Spleen (tissue), 11 donors: Measurements from ENCODE around the gene HSPA1B. TPM values are rescaled to one million over a fixed set of nuclear protein-coding genes. Genes with fewer than 3 reads are reported as not detected.
A peak's percentile ranks its signal among the peaks of the same experiment; 100 is the strongest.
"Not testable (repeated sequence)": the region's sequence is repeated elsewhere in the genome, so short reads cannot be mapped to it uniquely, and the experiment has no call there.

Source experiments
- DNase-seq: peaks from one replicate; pipeline ENCODE4 v3.0.0-alpha.2; 2020
- H3K27ac ChIP-seq, 8 donors: fragments of 200-600 bp; sonication (generic) in 7 of 8; 1 replicate in 4 of 8; 2 replicates in 4 of 8; pipeline versions ENCODE4 v1.5.0 to v1.8.0; 2016 to 2021; ENCODE audit warnings: inconsistent platforms in 4 of 8, mild to moderate bottlenecking in 4 of 8, moderate library complexity in 1 of 8
- H3K27me3 ChIP-seq, 7 donors: fragments of 200-600 bp; sonication (generic) in 6 of 7; replicated peaks in 1 of 7; 1 replicate in 4 of 7; 2 replicates in 3 of 7; pipeline versions ENCODE4 v1.5.0 to v1.8.0; 2016 to 2021; ENCODE audit warnings: inconsistent platforms in 3 of 7, mild to moderate bottlenecking in 1 of 7
- H3K36me3 ChIP-seq, 6 donors: fragments of 200-600 bp; sonication (generic) in 5 of 6; 1 replicate in 4 of 6; 2 replicates in 2 of 6; pipeline versions ENCODE4 v1.5.0 to v1.8.0; 2016 to 2021; ENCODE audit warnings: inconsistent platforms in 2 of 6
- H3K4me1 ChIP-seq, 6 donors: fragments of 200-600 bp; sonication (generic) in 5 of 6; 1 replicate in 3 of 6; 2 replicates in 3 of 6; pipeline versions ENCODE4 v1.5.0 to v1.8.0; 2016 to 2021; ENCODE audit warnings: inconsistent platforms in 3 of 6
- H3K4me3 ChIP-seq, 8 donors: fragments of 200-600 bp; sonication (generic) in 7 of 8; 1 replicate in 4 of 8; 2 replicates in 4 of 8; pipeline versions ENCODE4 v1.5.0 to v1.8.0; 2016 to 2021; ENCODE audit warnings: inconsistent platforms in 4 of 8, mild to moderate bottlenecking in 4 of 8, moderate library complexity in 2 of 8
- H3K9me3 ChIP-seq, 8 donors: fragments of 200-600 bp; sonication (generic) in 7 of 8; 1 replicate in 4 of 8; 2 replicates in 4 of 8; pipeline versions ENCODE4 v1.5.0 to v1.8.0; 2016 to 2021; ENCODE audit warnings: inconsistent platforms in 4 of 8
- POLR2A ChIP-seq, 3 donors: fragments of 450-650 bp; IDR thresholded peaks; one replicate each; pipeline ENCODE4 v1.5.1; 2017; ENCODE audit warnings: antibody characterized with exemption in 3 of 3, mild to moderate bottlenecking in 1 of 3
- POLR2AphosphoS5 ChIP-seq, 3 donors: sonication (generic); formaldehyde crosslinking; IDR thresholded peaks; one replicate each; pipeline ENCODE4 v1.5.1; 2017; ENCODE audit warnings: antibody characterized with exemption in 3 of 3
- WGBS, 5 donors: extraction: QIAGEN DNeasy Blood & Tissue Kit in 3 of 5; methylation state at CpG; one replicate each; pipeline versions ENCODE4 v1.1.5 to v1.1.7; 2013 to 2018; 5-methylcytosine and 5-hydroxymethylcytosine counted together
- intact Hi-C: fragments of 100-400 bp; cut with DNase I; formaldehyde crosslinking; loops from one replicate; pipeline ENCODE4 v1.15.0; 2023; ENCODE audit warnings: low total_unique reads
- polyA plus RNA-seq, 3 donors: library from polyadenylated mRNA; stranded (reverse); fragments of 200-250 nt; gene quantifications; one replicate each; pipeline ENCODE4 v1.2.1, GENCODE V29; 2013
- total RNA-seq, 7 donors: library from RNA; depleted of rRNA in 3 of 7; stranded (reverse); fragments of >200 nt in 3 of 7; fragmentation: NEBNext Ultra II Directional in 4 of 7; extraction: Animal tissue kit (Norgen Biotek cat#: 25700) in 4 of 7; gene quantifications; one replicate each; pipeline versions ENCODE4 v1.1.0 to v1.2.1, GENCODE V29; 2016 to 2021
- TF ChIP-seq, protein P1 (sequence below), 11 experiments: fragments of 200-600 bp in 7 of 11; fragments of 450-650 bp in 4 of 11; sonication (generic) in 4 of 11; IDR thresholded peaks in 8 of 11; conservative IDR thresholded peaks in 3 of 11; 1 replicate in 7 of 11; 2 replicates in 4 of 11; pipeline versions ENCODE4 v1.4.0 to v1.8.0; 2016 to 2021; ENCODE audit warnings: antibody characterized with exemption in 11 of 11, inconsistent platforms in 4 of 11, mild to moderate bottlenecking in 1 of 11
- donor health status: healthy with polysubstance abuse.
- donor health status: DM: no; HTN: no; CAD: no; lungs with moderate emphysema.
- donor health status: DM: no; HTN: no; CAD: no.
- donor health status: Bipolar disorder and iron deficiency.
- donor health status: healthy.
- donor health status: DM: no; HTN: no; CAD: no.
- donor health status: DM: yes; HTN: yes; CAD: no.

The HSPA1B gene
- total and polyA plus RNA-seq, 10 donors = 7.4 to 372 (median 43.9) TPM

DNA sequence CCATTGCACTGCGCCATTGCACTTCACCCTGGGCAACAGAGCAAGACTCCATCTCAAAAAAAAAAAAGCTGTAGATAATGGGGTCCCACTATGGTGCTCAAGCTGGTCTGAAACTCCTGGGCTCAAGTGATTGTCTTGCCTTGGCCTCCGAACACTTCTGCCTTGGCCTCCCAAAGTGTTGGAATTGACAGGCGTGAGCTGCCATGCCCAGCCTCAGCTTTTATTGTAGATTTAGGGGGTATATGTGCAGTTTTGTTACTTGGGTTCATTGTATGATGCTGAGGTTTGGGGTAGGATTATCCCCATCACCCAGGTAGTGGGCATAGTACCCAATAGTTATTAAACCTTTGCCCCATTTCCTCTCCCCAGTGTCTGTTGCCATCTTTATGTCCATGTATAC is 11.4 kb downstream of the HSPA1B start:
- Histone ChIP-seq H3K4me1 (peaks cover 28 to 51% (median 47%) of the 10 kb centered on the region in 6 donors), H3K27me3 (no peaks in the 10 kb centered on the region), H3K27ac (no peak overlapping the region), H3K4me3 (no peak overlapping the region), H3K9me3 (no peaks in the 10 kb centered on the region), H3K36me3 (peaks cover 0 to 80% (median 47%) of the 10 kb centered on the region in 6 donors)
- 89 to 98% (median 92%) methylated on average over 3 of the region's 3 CpGs for WGBS, 5 donors
- intact Hi-C loops = no loop called here
- no peak for DNase-seq
- TF ChIP-seq, protein P1, sequence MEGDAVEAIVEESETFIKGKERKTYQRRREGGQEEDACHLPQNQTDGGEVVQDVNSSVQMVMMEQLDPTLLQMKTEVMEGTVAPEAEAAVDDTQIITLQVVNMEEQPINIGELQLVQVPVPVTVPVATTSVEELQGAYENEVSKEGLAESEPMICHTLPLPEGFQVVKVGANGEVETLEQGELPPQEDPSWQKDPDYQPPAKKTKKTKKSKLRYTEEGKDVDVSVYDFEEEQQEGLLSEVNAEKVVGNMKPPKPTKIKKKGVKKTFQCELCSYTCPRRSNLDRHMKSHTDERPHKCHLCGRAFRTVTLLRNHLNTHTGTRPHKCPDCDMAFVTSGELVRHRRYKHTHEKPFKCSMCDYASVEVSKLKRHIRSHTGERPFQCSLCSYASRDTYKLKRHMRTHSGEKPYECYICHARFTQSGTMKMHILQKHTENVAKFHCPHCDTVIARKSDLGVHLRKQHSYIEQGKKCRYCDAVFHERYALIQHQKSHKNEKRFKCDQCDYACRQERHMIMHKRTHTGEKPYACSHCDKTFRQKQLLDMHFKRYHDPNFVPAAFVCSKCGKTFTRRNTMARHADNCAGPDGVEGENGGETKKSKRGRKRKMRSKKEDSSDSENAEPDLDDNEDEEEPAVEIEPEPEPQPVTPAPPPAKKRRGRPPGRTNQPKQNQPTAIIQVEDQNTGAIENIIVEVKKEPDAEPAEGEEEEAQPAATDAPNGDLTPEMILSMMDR (IDR thresholded peaks at IDR 0.05 in 8 of 11, conservative IDR thresholded peaks at IDR 0.05 in 3 of 11) = no peak
- TF ChIP-seq POLR2AphosphoS5 (IDR thresholded peaks at IDR 0.05) = no peak
- no peak for TF ChIP-seq POLR2A (IDR thresholded peaks at IDR 0.05)

- intact Hi-C loops = not testable (repeated sequence)
- 86 to 92% (median 88%) methylated on average over 8 of the region's 8 CpGs for WGBS, 5 donors
- DNase-seq = peak; percentile 13
Observed at GRCh38 chr6:31839779-31840126, 12.2 kb downstream of the HSPA1B start.

DNA sequence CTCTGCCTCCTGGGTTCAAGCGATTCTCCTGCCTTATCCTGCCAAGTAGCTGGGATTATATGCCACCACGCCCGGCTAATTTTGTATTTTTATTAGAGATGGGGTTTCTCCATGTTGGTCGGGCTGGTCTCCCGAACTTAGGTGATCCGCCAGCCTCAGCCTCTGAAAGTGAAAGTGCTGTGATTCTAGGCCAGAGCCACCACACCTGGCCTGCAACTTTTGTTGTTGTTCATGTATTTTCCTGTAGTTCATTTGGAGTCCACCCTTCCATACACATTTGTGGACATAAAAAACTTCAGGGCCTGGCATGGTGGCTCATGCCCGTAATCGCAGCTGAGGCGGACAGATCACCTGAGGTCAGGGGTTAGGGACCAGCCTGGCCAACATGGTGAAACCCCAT is 14.5 kb downstream of the HSPA1B start:
- Histone ChIP-seq H3K27ac (no peak overlapping the region), H3K4me3 (no peak overlapping the region), H3K27me3 (no peaks in the 10 kb centered on the region), H3K36me3 (peaks cover 0 to 90% (median 46%) of the 10 kb centered on the region in 6 donors), H3K4me1 (peaks cover 14 to 29% (median 24%) of the 10 kb centered on the region in 6 donors), H3K9me3 (no peaks in the 10 kb centered on the region)
- WGBS, 5 donors = 90 to 96% (median 92%) methylated on average over 9 of the region's 9 CpGs
- intact Hi-C loops = no loop called here
- DNase-seq = peak; percentile 18
- no peak for TF ChIP-seq POLR2AphosphoS5 (IDR thresholded peaks at IDR 0.05)

More at GRCh38 chr6:31839779-31840126, 12.2 kb downstream of the HSPA1B start:
- H3K27ac ChIP-seq, H3K27me3 ChIP-seq, H3K4me3 ChIP-seq, H3K9me3 ChIP-seq: not testable (repeated sequence)
- Histone ChIP-seq H3K36me3 (peaks cover 0 to 88% (median 47%) of the 10 kb centered on the region in 6 donors), H3K4me1 (peaks cover 26 to 48% (median 44%) of the 10 kb centered on the region in 6 donors)

- Histone ChIP-seq H3K9me3 (no peaks in the 10 kb centered on the region), H3K27ac (no peak overlapping the region), H3K4me1 (peaks cover 0 to 4% (median under 1%) of the 10 kb centered on the region in 6 donors), H3K27me3 (no peaks in the 10 kb centered on the region), H3K4me3 (no peak overlapping the region), H3K36me3 (peaks cover 0 to 66% (median 22%) of the 10 kb centered on the region in 6 donors)
- DNase-seq = no peak
- 82 to 95% (median 92%) methylated on average over 3 of the region's 3 CpGs for WGBS, 5 donors
- TF ChIP-seq, protein P1 (IDR thresholded peaks at IDR 0.05 in 8 of 11, conservative IDR thresholded peaks at IDR 0.05 in 3 of 11) = no peak
- TF ChIP-seq POLR2A (IDR thresholded peaks at IDR 0.05) (no peak), POLR2AphosphoS5 (IDR thresholded peaks at IDR 0.05) (no peak)
- intact Hi-C loops = no loop called here
Observed at GRCh38 chr6:31844507-31844906, 17.0 kb downstream of the HSPA1B start.

DNA sequence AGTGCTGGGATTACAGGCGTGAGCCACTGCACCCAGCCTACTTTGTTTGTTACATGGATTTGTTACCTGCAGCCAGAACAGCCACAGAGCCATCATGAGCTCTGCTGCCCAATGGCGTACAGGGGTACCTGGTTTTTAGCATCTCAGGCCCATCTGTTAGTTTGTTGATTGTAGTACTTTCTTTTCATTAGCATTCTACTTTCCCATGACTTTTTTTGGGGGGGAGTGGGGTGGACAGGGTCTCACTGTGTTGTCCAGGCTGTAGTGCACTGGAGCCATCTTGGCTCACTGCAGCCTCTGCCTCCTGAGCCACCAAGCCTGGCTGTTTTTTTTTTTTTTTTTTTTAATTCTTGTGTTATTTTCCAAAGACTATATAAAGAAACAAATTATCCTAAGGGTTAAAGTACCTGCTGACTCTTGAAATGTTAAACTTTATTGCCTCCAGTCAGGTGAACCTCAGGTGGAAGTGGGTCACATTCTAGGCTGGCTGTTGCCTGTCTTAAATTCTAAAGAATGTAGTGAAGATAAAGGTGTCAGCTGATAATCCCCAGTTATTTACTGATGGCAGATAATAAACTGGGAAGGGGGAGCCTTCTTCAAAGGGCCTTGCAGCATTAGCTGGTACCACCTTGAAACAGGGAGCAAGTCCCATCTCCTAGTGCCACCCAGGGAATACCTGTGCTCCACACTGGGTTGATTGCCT is 19.9 kb downstream of the HSPA1B start:
- H3K4me3 ChIP-seq = no peak overlapping the region
- no peaks in the 10 kb centered on the region for H3K4me1 ChIP-seq
- no peaks in the 10 kb centered on the region for H3K9me3 ChIP-seq
- intact Hi-C loops = no loop called here
- TF ChIP-seq POLR2AphosphoS5 (IDR thresholded peaks at IDR 0.05) = no peak
- TF ChIP-seq, protein P1 (IDR thresholded peaks at IDR 0.05 in 8 of 11, conservative IDR thresholded peaks at IDR 0.05 in 3 of 11) = no peak
- TF ChIP-seq POLR2A (IDR thresholded peaks at IDR 0.05) = no peak
- H3K36me3 ChIP-seq = peaks cover 0 to 37% (median 0%) of the 10 kb centered on the region in 6 donors
- whole genome bisulfite sequencing, 5 donors = 82 to 100% (median 94%) methylated on average over 2 of the region's 2 CpGs
- DNase-seq = no peak
- H3K27ac ChIP-seq = no peak overlapping the region
- H3K27me3 ChIP-seq = no peaks in the 10 kb centered on the region
